ENCODE measurements around the gene RFC2. TPM values are rescaled to one million over a fixed set of nuclear protein-coding genes. Genes with fewer than 3 reads are reported as not detected.
"Not testable (repeated sequence)": the region's sequence is repeated elsewhere in the genome, so short reads cannot be mapped to it uniquely, and the experiment has no call there.

RFC2 gene
- total RNA-seq, 1 donor from 2014 or later = 16.8 TPM

DNA sequence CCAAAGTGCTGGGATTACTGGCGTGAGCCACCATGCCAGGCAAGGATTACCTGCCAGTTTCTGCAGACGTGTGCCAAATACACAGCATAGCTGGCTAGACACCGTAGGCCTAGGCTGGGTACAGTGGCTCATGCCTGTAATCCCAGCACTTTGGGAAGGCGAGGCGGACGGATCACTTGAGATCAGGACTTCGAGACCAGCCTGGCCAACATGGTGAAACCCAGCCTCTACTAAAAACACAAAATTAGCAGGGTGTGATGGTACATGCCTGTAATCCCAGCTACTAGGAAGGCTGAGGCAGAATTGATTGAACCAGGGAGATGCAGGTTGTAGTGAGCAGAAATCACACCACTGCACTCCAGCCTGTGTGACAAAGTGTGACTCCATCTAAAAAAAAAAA lies 868 bp downstream of the RFC2 start:
- peaks cover 6% of the 10 kb centered on the region for H3K9me3 Mint-ChIP-seq (ENCODE audit: unreplicated experiment)
- H3K4me1 Mint-ChIP-seq (ENCODE audit: low read depth, unreplicated experiment) = no peaks in the 10 kb centered on the region
- peaks cover 9% of the 10 kb centered on the region for H3K27me3 Mint-ChIP-seq (ENCODE audit: unreplicated experiment)
- no peak overlapping the region for H3K27ac Mint-ChIP-seq (ENCODE audit: unreplicated experiment)
- no peaks in the 10 kb centered on the region for H3K36me3 Mint-ChIP-seq (ENCODE audit: unreplicated experiment)
- no peak for DNase-seq
- peak overlapping the region; percentile 90 for H3K4me3 Mint-ChIP-seq (ENCODE audit: unreplicated experiment)
- TF ChIP-seq CTCF (IDR thresholded peaks at IDR 0.05; ENCODE audit: partially characterized antibody, unreplicated experiment) = no peak

- Mint-ChIP-seq H3K36me3 (ENCODE audit: unreplicated experiment) (no peaks in the 10 kb centered on the region), H3K9me3 (ENCODE audit: unreplicated experiment) (peaks cover 6% of the 10 kb centered on the region), H3K27ac (ENCODE audit: unreplicated experiment) (no peak overlapping the region), H3K27me3 (ENCODE audit: unreplicated experiment) (peaks cover 9% of the 10 kb centered on the region), H3K4me1 (ENCODE audit: low read depth, unreplicated experiment) (no peaks in the 10 kb centered on the region), H3K4me3 (ENCODE audit: unreplicated experiment) (peak overlapping the region; percentile 55)
- no peak for DNase-seq
- TF ChIP-seq CTCF (IDR thresholded peaks at IDR 0.05; ENCODE audit: partially characterized antibody, unreplicated experiment) = no peak
These were observed 1.3 kb downstream of the RFC2 start for GRCh38 chr7:74252893-74253292.

DNA sequence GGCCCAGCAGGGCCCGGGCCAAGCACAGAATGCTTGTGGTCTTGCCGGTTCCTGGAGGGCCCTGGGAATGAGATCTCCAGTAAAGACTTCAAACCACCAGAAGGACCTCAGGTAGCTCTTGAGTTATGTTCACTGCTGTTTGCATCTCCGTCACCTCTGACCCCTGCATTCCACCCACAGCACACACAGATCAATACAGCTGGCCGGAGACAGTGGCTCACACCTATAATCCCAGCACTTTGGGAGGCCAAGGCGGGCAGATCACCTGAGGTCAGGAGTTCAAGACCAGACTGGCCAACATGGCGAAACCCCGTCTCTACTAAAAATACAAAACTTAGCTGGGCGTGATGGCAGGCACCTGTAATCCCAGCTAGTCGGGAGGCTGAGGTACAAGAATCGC lies 5.1 kb downstream of the RFC2 start:
- H3K4me3 Mint-ChIP-seq (ENCODE audit: unreplicated experiment); H3K9me3 Mint-ChIP-seq (ENCODE audit: unreplicated experiment); H3K27me3 Mint-ChIP-seq (ENCODE audit: unreplicated experiment); DNase-seq; H3K36me3 Mint-ChIP-seq (ENCODE audit: unreplicated experiment); H3K27ac Mint-ChIP-seq (ENCODE audit: unreplicated experiment); H3K4me1 Mint-ChIP-seq (ENCODE audit: low read depth, unreplicated experiment): not testable (repeated sequence)

- Mint-ChIP-seq H3K27ac (ENCODE audit: unreplicated experiment) (no peak overlapping the region), H3K36me3 (ENCODE audit: unreplicated experiment) (no peaks in the 10 kb centered on the region), H3K4me3 (ENCODE audit: unreplicated experiment) (no peak overlapping the region), H3K4me1 (ENCODE audit: low read depth, unreplicated experiment) (no peaks in the 10 kb centered on the region), H3K9me3 (ENCODE audit: unreplicated experiment) (peaks cover 2% of the 10 kb centered on the region), H3K27me3 (ENCODE audit: unreplicated experiment) (peaks cover 7% of the 10 kb centered on the region)
- TF ChIP-seq CTCF (IDR thresholded peaks at IDR 0.05; ENCODE audit: partially characterized antibody, unreplicated experiment) = no peak
- no peak for DNase-seq
These were observed 6.0 kb downstream of the RFC2 start for GRCh38 chr7:74248156-74248555.

- Mint-ChIP-seq H3K27me3 (ENCODE audit: unreplicated experiment) (peaks cover 5% of the 10 kb centered on the region), H3K27ac (ENCODE audit: unreplicated experiment) (no peak overlapping the region), H3K36me3 (ENCODE audit: unreplicated experiment) (no peaks in the 10 kb centered on the region), H3K4me3 (ENCODE audit: unreplicated experiment) (no peak overlapping the region), H3K4me1 (ENCODE audit: low read depth, unreplicated experiment) (peaks cover 2% of the 10 kb centered on the region), H3K9me3 (ENCODE audit: unreplicated experiment) (peaks cover 2% of the 10 kb centered on the region)
- DNase-seq = no peak
- TF ChIP-seq CTCF (IDR thresholded peaks at IDR 0.05; ENCODE audit: partially characterized antibody, unreplicated experiment) = no peak
These were observed 7.7 kb downstream of the RFC2 start for GRCh38 chr7:74246497-74246896.

DNA sequence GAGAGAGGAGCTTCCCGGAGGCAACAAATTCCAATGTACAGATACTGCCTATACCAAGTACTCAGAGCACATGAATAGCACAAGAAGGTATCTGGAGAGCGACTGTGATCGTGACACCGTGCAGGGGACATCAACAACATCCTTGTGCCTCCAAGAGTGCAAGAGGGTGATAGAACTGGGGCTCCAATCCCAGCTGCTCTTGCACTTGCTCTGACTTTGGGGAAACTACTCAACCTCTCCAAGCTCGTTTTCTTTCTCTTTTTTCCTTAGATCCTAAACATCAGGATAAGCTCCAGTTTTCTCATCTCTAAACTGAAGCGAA lies 12.1 kb downstream of the RFC2 start:
- Mint-ChIP-seq H3K36me3 (ENCODE audit: unreplicated experiment) (no peaks in the 10 kb centered on the region), H3K4me3 (ENCODE audit: unreplicated experiment) (no peak overlapping the region), H3K9me3 (ENCODE audit: unreplicated experiment) (no peaks in the 10 kb centered on the region), H3K4me1 (ENCODE audit: low read depth, unreplicated experiment) (peaks cover 2% of the 10 kb centered on the region), H3K27me3 (ENCODE audit: unreplicated experiment) (no peaks in the 10 kb centered on the region), H3K27ac (ENCODE audit: unreplicated experiment) (no peak overlapping the region)
- TF ChIP-seq CTCF (IDR thresholded peaks at IDR 0.05; ENCODE audit: partially characterized antibody, unreplicated experiment) = no peak
- DNase-seq = no peak

Data from glutamatergic neuron (in vitro differentiated cells).